GM23338 (cell line): ENCODE results near the gene DOP1B. TPM values are rescaled to one million over a fixed set of nuclear protein-coding genes. Genes with fewer than 3 reads are reported as not detected.
A peak's percentile ranks its signal among the peaks of the same experiment; 100 is the strongest.

Experiments
- ATAC-seq: fragments of 200-7000 bp; cut with Tn5 transposase; 3 replicates; pipeline ENCODE4 v1.9.1; 2020
- DNase-seq: peaks from one replicate; pipeline ENCODE4 v3.0.0-alpha.2; 2015; ENCODE audit warnings: low spot score
- H2AFZ ChIP-seq: fragments of 200-600 bp; sonication (generic); 2 replicates; pipeline ENCODE4 v1.8.0; 2016; ENCODE audit warnings: antibody characterized with exemption, mild to moderate bottlenecking, moderate library complexity
- H3F3A ChIP-seq: fragments of 200-600 bp; sonication (generic); replicated peaks from 2 replicates; pipeline ENCODE4 v1.8.0; 2017; ENCODE audit warnings: antibody characterized with exemption, mixed run types, low read depth
- H3K27ac ChIP-seq: fragments of 200-600 bp; sonication (generic); 2 replicates; pipeline ENCODE4 v1.6.1; 2016; ENCODE audit warnings: low read depth
- H3K27me3 ChIP-seq: fragments of 200-600 bp; sonication (generic); 2 replicates; pipeline ENCODE4 v1.8.0; 2016; ENCODE audit warnings: mild to moderate bottlenecking, mixed run types, moderate library complexity; ENCODE audit not compliant: insufficient read depth
- H3K36me3 ChIP-seq: fragments of 200-600 bp; sonication (generic); 2 replicates; pipeline ENCODE4 v1.8.0; 2016; ENCODE audit warnings: mild to moderate bottlenecking; ENCODE audit not compliant: insufficient read depth
- H3K4me1 ChIP-seq: fragments of 200-600 bp; sonication (generic); 2 replicates; pipeline ENCODE4 v1.8.0; 2016; ENCODE audit warnings: mild to moderate bottlenecking, moderate library complexity; ENCODE audit not compliant: insufficient read depth
- H3K4me2 ChIP-seq: fragments of 200-600 bp; sonication (generic); 2 replicates; pipeline ENCODE4 v1.7.1; 2017; ENCODE audit warnings: mixed run types
- H3K4me3 ChIP-seq: fragments of 200-600 bp; sonication (generic); 2 replicates; pipeline ENCODE4 v1.6.1; 2016; ENCODE audit warnings: mixed run types
- H3K79me2 ChIP-seq: fragments of 200-600 bp; sonication (generic); replicated peaks from 2 replicates; pipeline ENCODE4 v1.8.0; 2017; ENCODE audit warnings: mild to moderate bottlenecking; ENCODE audit not compliant: insufficient read depth
- H3K9me2 ChIP-seq: fragments of 200-600 bp; sonication (generic); 2 replicates; pipeline ENCODE4 v1.8.0; 2017; ENCODE audit not compliant: insufficient read depth
- H4K20me1 ChIP-seq: fragments of 200-600 bp; sonication (generic); replicated peaks from 2 replicates; pipeline ENCODE4 v1.8.0; 2017; ENCODE audit warnings: mild to moderate bottlenecking; ENCODE audit not compliant: insufficient read depth
- H3K27ac Mint-ChIP-seq: 2 replicates; pipeline ENCODE4 v1.8.0; 2020; ENCODE audit warnings: inconsistent platforms, mild to moderate bottlenecking, moderate library complexity, mixed read lengths
- H3K27me3 Mint-ChIP-seq: 3 replicates; pipeline ENCODE4 v1.8.0; 2022; ENCODE audit warnings: low read depth, mild to moderate bottlenecking, moderate library complexity, mixed read lengths, inconsistent platforms; ENCODE audit not compliant: insufficient read depth, poor library complexity
- H3K36me3 Mint-ChIP-seq: 3 replicates; pipeline ENCODE4 v1.8.0; 2021; ENCODE audit warnings: low read depth, mild to moderate bottlenecking, inconsistent platforms, moderate library complexity, mixed read lengths
- H3K4me1 Mint-ChIP-seq: 3 replicates; pipeline ENCODE4 v1.8.0; 2020; ENCODE audit warnings: mild to moderate bottlenecking, inconsistent platforms, mixed read lengths
- H3K4me3 Mint-ChIP-seq: 3 replicates; pipeline ENCODE4 v1.8.0; 2021; ENCODE audit warnings: moderate library complexity, mild to moderate bottlenecking, inconsistent platforms, mixed read lengths
- H3K9me3 Mint-ChIP-seq: 3 replicates; pipeline ENCODE4 v1.8.0; 2020; ENCODE audit warnings: moderate library complexity, mild to moderate bottlenecking, inconsistent platforms, mixed read lengths
- CREB1 ChIP-seq: fragments of 250-450 bp; sonication (Bioruptor Pico); IDR thresholded peaks from 2 replicates; pipeline ENCODE4 v1.5.0; 2020; ENCODE audit warnings: low read depth, mild to moderate bottlenecking, moderate library complexity
- EZH2 ChIP-seq: fragments of 200-600 bp; sonication (generic); IDR thresholded peaks from one replicate; pipeline ENCODE4 v1.8.0; 2017; ENCODE audit warnings: antibody characterized with exemption, mild to moderate bottlenecking, low read depth; ENCODE audit not compliant: unreplicated experiment
- EZH2phosphoT487 ChIP-seq: fragments of 200-600 bp; sonication (generic); IDR thresholded peaks from one replicate; pipeline ENCODE4 v1.8.1; 2018; ENCODE audit warnings: antibody characterized with exemption; ENCODE audit not compliant: unreplicated experiment
- JUNB ChIP-seq: IDR thresholded peaks from one replicate; pipeline ENCODE4 v1.6.1; 2016; ENCODE audit warnings: antibody characterized with exemption; ENCODE audit not compliant: unreplicated experiment
- NANOG ChIP-seq: IDR thresholded peaks from 2 replicates; pipeline ENCODE4 v1.6.1; 2016; ENCODE audit warnings: antibody characterized with exemption, borderline replicate concordance
- POLR2AphosphoS5 ChIP-seq: IDR thresholded peaks from 2 replicates; pipeline ENCODE4 v1.6.1; 2016; ENCODE audit warnings: antibody characterized with exemption, low read depth
- STAT1 ChIP-seq: IDR thresholded peaks from one replicate; pipeline ENCODE4 v1.6.1; 2016; ENCODE audit warnings: antibody characterized with exemption; ENCODE audit not compliant: unreplicated experiment
- ZNF114 ChIP-seq: fragments of 250-450 bp; sonication (Bioruptor Pico); IDR thresholded peaks from 2 replicates; pipeline ENCODE4 v1.5.0; 2020; ENCODE audit warnings: mild to moderate bottlenecking, moderate library complexity
- ZNF331 ChIP-seq: fragments of 250-450 bp; sonication (Bioruptor Pico); IDR thresholded peaks from 2 replicates; pipeline ENCODE4 v1.5.0; 2020; ENCODE audit warnings: low read depth, mild to moderate bottlenecking, moderate library complexity
- polyA plus RNA-seq: library from polyadenylated mRNA; unstranded; fragments of >200 nt; fragmentation: Nextera tagmentation; extraction: Ambion mirVana; gene quantifications from 2 replicates; pipeline ENCODE4 v1.2.1, GENCODE V29; 2016
- total RNA-seq: library from RNA; depleted of rRNA; stranded (reverse); fragments of >200 nt; shearing (Covaris generic); gene quantifications from 2 replicates; pipeline ENCODE4 v1.2.3, GENCODE V29; 2014
- TF ChIP-seq, protein P1 (sequence below), 2 experiments: fragments of 200-600 bp in 1 of 2; sonication (generic) in 1 of 2; conservative IDR thresholded peaks; 2 replicates each; pipeline versions ENCODE4 v1.5.1 to v1.6.1; 2016 to 2017; ENCODE audit warnings: antibody characterized with exemption in 2 of 2, low read depth in 2 of 2, mild to moderate bottlenecking in 2 of 2, moderate library complexity in 1 of 2
- TF ChIP-seq, protein P2 (sequence below): IDR thresholded peaks from 2 replicates; pipeline ENCODE4 v1.6.1; 2016; ENCODE audit warnings: antibody characterized with exemption
- TF ChIP-seq, protein P3 (sequence below): fragments of 250-450 bp; sonication (Bioruptor Pico); IDR thresholded peaks from 2 replicates; pipeline ENCODE4 v1.5.0; 2020; ENCODE audit warnings: mild to moderate bottlenecking, moderate library complexity
- TF ChIP-seq, protein P4 (sequence below): IDR thresholded peaks from one replicate; pipeline ENCODE4 v1.6.1; 2018; ENCODE audit warnings: antibody characterized with exemption; ENCODE audit not compliant: unreplicated experiment

The DOP1B gene
- total and polyA plus RNA-seq, 2 experiments from 2014 or later = 4.9 to 18.0 TPM

DNA sequence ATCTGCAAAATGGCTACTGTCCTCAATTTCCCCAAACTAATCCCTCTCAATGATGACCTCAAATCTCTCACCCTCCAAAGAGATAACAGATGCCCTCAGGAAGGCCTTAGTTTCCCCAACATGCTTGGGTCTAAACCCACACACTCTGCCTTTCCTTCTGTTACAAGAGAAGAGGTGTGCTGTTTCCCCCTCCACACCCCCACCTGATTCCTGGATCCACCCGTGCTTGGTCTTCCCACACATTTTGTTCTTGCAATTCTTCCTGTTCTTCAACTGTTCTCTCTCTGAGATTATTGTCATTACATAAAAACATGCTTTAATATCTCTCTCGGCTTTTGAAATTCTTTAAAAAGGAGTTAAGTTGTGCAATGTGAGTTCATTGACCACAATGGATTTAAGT lies 27.4 kb upstream of the DOP1B start:
- Histone ChIP-seq H3K79me2 (no peaks in the 10 kb centered on the region), H3K4me1 (peaks cover 19% of the 10 kb centered on the region), H3K4me2 (peak overlapping the region; percentile 55; the same call in 1 of the 2 replicates), H2AFZ (peak overlapping the region; percentile 94; the same call in 1 of the 2 replicates), H3K4me3 (no peak overlapping the region), H3K27ac (peak overlapping the region; percentile 47; the same call in 1 of the 2 replicates), H3K9me2 (no peaks in the 10 kb centered on the region), H4K20me1 (no peaks in the 10 kb centered on the region), H3K27me3 (peaks cover 30% of the 10 kb centered on the region), H3K36me3 (no peaks in the 10 kb centered on the region), H3F3A (peaks cover 10% of the 10 kb centered on the region; the same call in 1 of the 2 replicates)
- no peak for TF ChIP-seq NANOG
- TF ChIP-seq CREB1 (CRISPR knock-in tag) = no peak
- TF ChIP-seq POLR2AphosphoS5 = no peak
- no peak for TF ChIP-seq EZH2phosphoT487
- no peak for TF ChIP-seq JUNB
- TF ChIP-seq, protein P1, sequence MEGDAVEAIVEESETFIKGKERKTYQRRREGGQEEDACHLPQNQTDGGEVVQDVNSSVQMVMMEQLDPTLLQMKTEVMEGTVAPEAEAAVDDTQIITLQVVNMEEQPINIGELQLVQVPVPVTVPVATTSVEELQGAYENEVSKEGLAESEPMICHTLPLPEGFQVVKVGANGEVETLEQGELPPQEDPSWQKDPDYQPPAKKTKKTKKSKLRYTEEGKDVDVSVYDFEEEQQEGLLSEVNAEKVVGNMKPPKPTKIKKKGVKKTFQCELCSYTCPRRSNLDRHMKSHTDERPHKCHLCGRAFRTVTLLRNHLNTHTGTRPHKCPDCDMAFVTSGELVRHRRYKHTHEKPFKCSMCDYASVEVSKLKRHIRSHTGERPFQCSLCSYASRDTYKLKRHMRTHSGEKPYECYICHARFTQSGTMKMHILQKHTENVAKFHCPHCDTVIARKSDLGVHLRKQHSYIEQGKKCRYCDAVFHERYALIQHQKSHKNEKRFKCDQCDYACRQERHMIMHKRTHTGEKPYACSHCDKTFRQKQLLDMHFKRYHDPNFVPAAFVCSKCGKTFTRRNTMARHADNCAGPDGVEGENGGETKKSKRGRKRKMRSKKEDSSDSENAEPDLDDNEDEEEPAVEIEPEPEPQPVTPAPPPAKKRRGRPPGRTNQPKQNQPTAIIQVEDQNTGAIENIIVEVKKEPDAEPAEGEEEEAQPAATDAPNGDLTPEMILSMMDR (conservative IDR thresholded peaks at IDR 0.05; ENCODE audit: low read depth in 2 of 2) = no peak
- TF ChIP-seq, protein P2, sequence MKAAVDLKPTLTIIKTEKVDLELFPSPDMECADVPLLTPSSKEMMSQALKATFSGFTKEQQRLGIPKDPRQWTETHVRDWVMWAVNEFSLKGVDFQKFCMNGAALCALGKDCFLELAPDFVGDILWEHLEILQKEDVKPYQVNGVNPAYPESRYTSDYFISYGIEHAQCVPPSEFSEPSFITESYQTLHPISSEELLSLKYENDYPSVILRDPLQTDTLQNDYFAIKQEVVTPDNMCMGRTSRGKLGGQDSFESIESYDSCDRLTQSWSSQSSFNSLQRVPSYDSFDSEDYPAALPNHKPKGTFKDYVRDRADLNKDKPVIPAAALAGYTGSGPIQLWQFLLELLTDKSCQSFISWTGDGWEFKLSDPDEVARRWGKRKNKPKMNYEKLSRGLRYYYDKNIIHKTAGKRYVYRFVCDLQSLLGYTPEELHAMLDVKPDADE = no peak
- no peak for TF ChIP-seq ZNF331 (CRISPR knock-in tag)
- TF ChIP-seq STAT1 = no peak
- no peak for TF ChIP-seq ZNF114
- TF ChIP-seq, protein P3, sequence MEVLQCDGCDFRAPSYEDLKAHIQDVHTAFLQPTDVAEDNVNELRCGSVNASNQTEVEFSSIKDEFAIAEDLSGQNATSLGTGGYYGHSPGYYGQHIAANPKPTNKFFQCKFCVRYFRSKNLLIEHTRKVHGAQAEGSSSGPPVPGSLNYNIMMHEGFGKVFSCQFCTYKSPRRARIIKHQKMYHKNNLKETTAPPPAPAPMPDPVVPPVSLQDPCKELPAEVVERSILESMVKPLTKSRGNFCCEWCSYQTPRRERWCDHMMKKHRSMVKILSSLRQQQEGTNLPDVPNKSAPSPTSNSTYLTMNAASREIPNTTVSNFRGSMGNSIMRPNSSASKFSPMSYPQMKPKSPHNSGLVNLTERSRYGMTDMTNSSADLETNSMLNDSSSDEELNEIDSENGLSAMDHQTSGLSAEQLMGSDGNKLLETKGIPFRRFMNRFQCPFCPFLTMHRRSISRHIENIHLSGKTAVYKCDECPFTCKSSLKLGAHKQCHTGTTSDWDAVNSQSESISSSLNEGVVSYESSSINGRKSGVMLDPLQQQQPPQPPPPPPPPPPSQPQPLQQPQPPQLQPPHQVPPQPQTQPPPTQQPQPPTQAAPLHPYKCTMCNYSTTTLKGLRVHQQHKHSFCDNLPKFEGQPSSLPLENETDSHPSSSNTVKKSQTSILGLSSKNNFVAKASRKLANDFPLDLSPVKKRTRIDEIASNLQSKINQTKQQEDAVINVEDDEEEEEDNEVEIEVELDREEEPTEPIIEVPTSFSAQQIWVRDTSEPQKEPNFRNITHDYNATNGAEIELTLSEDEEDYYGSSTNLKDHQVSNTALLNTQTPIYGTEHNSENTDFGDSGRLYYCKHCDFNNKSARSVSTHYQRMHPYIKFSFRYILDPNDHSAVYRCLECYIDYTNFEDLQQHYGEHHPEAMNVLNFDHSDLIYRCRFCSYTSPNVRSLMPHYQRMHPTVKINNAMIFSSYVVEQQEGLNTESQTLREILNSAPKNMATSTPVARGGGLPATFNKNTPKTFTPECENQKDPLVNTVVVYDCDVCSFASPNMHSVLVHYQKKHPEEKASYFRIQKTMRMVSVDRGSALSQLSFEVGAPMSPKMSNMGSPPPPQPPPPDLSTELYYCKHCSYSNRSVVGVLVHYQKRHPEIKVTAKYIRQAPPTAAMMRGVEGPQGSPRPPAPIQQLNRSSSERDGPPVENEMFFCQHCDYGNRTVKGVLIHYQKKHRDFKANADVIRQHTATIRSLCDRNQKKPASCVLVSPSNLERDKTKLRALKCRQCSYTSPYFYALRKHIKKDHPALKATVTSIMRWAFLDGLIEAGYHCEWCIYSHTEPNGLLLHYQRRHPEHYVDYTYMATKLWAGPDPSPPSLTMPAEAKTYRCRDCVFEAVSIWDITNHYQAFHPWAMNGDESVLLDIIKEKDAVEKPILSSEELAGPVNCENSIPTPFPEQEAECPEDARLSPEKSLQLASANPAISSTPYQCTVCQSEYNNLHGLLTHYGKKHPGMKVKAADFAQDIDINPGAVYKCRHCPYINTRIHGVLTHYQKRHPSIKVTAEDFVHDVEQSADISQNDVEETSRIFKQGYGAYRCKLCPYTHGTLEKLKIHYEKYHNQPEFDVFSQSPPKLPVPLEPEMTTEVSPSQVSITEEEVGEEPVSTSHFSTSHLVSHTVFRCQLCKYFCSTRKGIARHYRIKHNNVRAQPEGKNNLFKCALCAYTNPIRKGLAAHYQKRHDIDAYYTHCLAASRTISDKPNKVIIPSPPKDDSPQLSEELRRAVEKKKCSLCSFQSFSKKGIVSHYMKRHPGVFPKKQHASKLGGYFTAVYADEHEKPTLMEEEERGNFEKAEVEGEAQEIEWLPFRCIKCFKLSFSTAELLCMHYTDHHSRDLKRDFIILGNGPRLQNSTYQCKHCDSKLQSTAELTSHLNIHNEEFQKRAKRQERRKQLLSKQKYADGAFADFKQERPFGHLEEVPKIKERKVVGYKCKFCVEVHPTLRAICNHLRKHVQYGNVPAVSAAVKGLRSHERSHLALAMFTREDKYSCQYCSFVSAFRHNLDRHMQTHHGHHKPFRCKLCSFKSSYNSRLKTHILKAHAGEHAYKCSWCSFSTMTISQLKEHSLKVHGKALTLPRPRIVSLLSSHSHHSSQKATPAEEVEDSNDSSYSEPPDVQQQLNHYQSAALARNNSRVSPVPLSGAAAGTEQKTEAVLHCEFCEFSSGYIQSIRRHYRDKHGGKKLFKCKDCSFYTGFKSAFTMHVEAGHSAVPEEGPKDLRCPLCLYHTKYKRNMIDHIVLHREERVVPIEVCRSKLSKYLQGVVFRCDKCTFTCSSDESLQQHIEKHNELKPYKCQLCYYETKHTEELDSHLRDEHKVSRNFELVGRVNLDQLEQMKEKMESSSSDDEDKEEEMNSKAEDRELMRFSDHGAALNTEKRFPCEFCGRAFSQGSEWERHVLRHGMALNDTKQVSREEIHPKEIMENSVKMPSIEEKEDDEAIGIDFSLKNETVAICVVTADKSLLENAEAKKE (CRISPR knock-in tag) = no peak
- no peak for TF ChIP-seq EZH2
- TF ChIP-seq, protein P4, sequence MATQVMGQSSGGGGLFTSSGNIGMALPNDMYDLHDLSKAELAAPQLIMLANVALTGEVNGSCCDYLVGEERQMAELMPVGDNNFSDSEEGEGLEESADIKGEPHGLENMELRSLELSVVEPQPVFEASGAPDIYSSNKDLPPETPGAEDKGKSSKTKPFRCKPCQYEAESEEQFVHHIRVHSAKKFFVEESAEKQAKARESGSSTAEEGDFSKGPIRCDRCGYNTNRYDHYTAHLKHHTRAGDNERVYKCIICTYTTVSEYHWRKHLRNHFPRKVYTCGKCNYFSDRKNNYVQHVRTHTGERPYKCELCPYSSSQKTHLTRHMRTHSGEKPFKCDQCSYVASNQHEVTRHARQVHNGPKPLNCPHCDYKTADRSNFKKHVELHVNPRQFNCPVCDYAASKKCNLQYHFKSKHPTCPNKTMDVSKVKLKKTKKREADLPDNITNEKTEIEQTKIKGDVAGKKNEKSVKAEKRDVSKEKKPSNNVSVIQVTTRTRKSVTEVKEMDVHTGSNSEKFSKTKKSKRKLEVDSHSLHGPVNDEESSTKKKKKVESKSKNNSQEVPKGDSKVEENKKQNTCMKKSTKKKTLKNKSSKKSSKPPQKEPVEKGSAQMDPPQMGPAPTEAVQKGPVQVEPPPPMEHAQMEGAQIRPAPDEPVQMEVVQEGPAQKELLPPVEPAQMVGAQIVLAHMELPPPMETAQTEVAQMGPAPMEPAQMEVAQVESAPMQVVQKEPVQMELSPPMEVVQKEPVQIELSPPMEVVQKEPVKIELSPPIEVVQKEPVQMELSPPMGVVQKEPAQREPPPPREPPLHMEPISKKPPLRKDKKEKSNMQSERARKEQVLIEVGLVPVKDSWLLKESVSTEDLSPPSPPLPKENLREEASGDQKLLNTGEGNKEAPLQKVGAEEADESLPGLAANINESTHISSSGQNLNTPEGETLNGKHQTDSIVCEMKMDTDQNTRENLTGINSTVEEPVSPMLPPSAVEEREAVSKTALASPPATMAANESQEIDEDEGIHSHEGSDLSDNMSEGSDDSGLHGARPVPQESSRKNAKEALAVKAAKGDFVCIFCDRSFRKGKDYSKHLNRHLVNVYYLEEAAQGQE = no peak
- Mint-ChIP-seq H3K4me3 (peak overlapping the region; percentile 45), H3K4me1 (peaks cover 29% of the 10 kb centered on the region), H3K27ac (no peak overlapping the region), H3K9me3 (0 out of 3 replicates have a peak, but pooled peaks cover 4% of the 10 kb centered on the region), H3K36me3 (no peaks in the 10 kb centered on the region; the same call in 2 of the 3 replicates), H3K27me3 (peaks cover 18% of the 10 kb centered on the region)
- DNase-seq (no peak), ATAC-seq (no peak)
